DOHH2 (cell line): ENCODE data around the gene MACROD2.

Experiments
- H3F3A ChIP-seq: fragments of 200-600 bp; sonication (generic), shearing (Covaris generic); 2 replicates; pipeline ENCODE4 v1.6.0; 2016; ENCODE audit warnings: antibody characterized with exemption, mild to moderate bottlenecking; ENCODE audit not compliant: control insufficient read depth, insufficient read depth
- H3K27ac ChIP-seq: fragments of 200-600 bp; sonication (generic); 2 replicates; pipeline ENCODE4 v1.5.1; 2014; ENCODE audit warnings: low read depth, mild to moderate bottlenecking, low read length, moderate library complexity
- H3K27me3 ChIP-seq: fragments of 200-600 bp; sonication (generic); 2 replicates; pipeline ENCODE4 v1.6.1; 2014; ENCODE audit warnings: mild to moderate bottlenecking, low read length, mixed read lengths; ENCODE audit not compliant: control insufficient read depth
- H3K36me3 ChIP-seq: fragments of 200-600 bp; sonication (generic); 2 replicates; pipeline ENCODE4 v1.6.1; 2014; ENCODE audit warnings: mild to moderate bottlenecking, low read length, moderate library complexity, mixed read lengths; ENCODE audit not compliant: control insufficient read depth
- H3K4me1 ChIP-seq: fragments of 200-600 bp; sonication (generic); 2 replicates; pipeline ENCODE4 v1.6.1; 2014; ENCODE audit warnings: mild to moderate bottlenecking, low read length, mixed read lengths; ENCODE audit not compliant: control insufficient read depth
- H3K4me2 ChIP-seq: fragments of 200-600 bp; sonication (generic); 2 replicates; pipeline ENCODE4 v1.6.0; 2014; ENCODE audit warnings: mild to moderate bottlenecking, low read length, moderate library complexity
- H3K4me3 ChIP-seq: fragments of 200-600 bp; sonication (generic); 2 replicates; pipeline ENCODE4 v1.5.1; 2014; ENCODE audit warnings: mild to moderate bottlenecking, low read length, mixed read lengths
- H3K79me2 ChIP-seq: fragments of 200-600 bp; sonication (generic); 2 replicates; pipeline ENCODE4 v1.6.1; 2014; ENCODE audit warnings: mild to moderate bottlenecking, low read length, mixed read lengths; ENCODE audit not compliant: control insufficient read depth
- H3K9me2 ChIP-seq: fragments of 200-600 bp; sonication (generic); replicated peaks from 2 replicates; pipeline ENCODE4 v1.6.1; 2014; ENCODE audit warnings: mild to moderate bottlenecking, low read length, mixed read lengths; ENCODE audit not compliant: control insufficient read depth
- H3K9me3 ChIP-seq: fragments of 200-600 bp; sonication (generic); 2 replicates; pipeline ENCODE4 v1.6.1; 2014; ENCODE audit warnings: antibody characterized with exemption, low read length, mixed read lengths; ENCODE audit not compliant: control insufficient read depth, insufficient read depth
- H4K20me1 ChIP-seq: fragments of 200-600 bp; sonication (generic); 2 replicates; pipeline ENCODE4 v1.6.0; 2014; ENCODE audit warnings: low read depth, mild to moderate bottlenecking, antibody characterized with exemption, low read length, moderate library complexity; ENCODE audit not compliant: control insufficient read depth, insufficient read depth
- EZH2phosphoT487 ChIP-seq: fragments of 200-600 bp; sonication (generic); IDR thresholded peaks from 2 replicates; pipeline ENCODE4 v1.6.1; 2017; ENCODE audit warnings: borderline replicate concordance, mild to moderate bottlenecking, antibody characterized with exemption, low read length, moderate library complexity, mixed read lengths
- TF ChIP-seq, protein P1 (sequence below): fragments of 200-600 bp; sonication (generic); IDR thresholded peaks from one replicate; pipeline ENCODE4 v1.5.1; 2014; ENCODE audit warnings: antibody characterized with exemption, mild to moderate bottlenecking, low read depth, low read length; ENCODE audit not compliant: poor library complexity, severe bottlenecking

The MACROD2 gene

DNA sequence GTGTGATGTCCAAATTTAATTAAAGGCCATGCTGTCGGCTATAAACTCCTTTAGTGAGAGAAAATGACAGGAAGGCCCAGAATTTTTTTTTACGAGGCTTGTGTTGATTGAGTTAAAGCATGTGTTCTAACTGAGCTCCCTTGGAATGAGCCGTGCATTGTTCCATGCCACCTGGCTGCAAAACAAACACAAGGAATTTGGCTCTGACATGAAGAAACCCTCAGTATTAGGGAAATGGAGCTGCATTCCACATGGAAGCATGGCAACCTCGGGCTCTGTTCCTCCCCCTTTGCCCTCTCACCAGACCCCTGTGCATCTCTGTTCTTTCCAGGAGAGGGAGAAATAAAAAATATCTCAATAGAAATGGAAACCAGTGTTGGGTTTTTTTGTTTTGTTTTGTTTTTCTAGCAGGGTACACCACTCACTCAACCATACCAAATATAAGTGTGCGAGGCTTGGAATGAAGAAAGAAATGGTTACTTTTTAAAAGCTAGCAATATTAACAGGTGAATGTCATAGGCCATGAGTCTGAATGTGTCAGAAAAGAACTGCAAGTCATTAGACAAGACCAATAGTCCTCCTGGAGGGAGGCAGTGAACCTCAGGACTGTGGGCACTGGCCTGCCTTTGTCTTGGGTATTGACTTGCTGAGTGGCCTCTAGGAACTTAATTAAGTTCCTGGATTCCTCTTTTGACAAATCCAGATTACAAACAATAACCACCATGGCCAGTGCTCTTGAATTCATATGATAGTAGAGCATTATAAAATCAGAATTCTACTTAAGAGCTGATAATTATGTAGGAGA, 1642.8 kb downstream of the MACROD2 start:
- no peaks in the 10 kb centered on the region for H3K36me3 ChIP-seq

DNA sequence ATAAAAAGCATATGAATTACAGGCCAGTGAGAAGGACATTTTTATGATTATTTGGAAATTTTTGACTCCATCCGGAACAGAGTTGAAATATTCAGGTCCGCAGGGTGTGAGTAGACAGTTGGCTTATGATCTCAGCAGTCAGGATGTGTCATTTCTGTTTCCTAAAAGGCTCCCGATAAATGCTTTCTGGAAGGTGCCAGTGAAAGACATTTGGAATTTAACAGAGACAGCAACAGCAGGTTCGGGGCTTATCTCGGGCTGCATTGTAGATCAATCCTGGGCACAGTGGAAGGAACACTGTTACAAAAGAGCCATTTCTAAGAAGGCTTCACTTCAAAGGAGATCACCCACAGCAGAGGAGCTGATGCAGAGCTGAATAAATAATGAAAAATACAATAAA, 1643.5 kb downstream of the MACROD2 start:
- no peaks in the 10 kb centered on the region for H3K27me3 ChIP-seq
- TF ChIP-seq, protein P1, sequence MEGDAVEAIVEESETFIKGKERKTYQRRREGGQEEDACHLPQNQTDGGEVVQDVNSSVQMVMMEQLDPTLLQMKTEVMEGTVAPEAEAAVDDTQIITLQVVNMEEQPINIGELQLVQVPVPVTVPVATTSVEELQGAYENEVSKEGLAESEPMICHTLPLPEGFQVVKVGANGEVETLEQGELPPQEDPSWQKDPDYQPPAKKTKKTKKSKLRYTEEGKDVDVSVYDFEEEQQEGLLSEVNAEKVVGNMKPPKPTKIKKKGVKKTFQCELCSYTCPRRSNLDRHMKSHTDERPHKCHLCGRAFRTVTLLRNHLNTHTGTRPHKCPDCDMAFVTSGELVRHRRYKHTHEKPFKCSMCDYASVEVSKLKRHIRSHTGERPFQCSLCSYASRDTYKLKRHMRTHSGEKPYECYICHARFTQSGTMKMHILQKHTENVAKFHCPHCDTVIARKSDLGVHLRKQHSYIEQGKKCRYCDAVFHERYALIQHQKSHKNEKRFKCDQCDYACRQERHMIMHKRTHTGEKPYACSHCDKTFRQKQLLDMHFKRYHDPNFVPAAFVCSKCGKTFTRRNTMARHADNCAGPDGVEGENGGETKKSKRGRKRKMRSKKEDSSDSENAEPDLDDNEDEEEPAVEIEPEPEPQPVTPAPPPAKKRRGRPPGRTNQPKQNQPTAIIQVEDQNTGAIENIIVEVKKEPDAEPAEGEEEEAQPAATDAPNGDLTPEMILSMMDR: no peak
- no peak for TF ChIP-seq EZH2phosphoT487

More for the DNA sequence above, 1642.8 kb downstream of the MACROD2 start:
- Histone ChIP-seq H4K20me1 (no peaks in the 10 kb centered on the region), H3F3A (no peaks in the 10 kb centered on the region), H3K4me2 (no peak overlapping the region), H3K9me3 (no peaks in the 10 kb centered on the region), H3K9me2 (no peaks in the 10 kb centered on the region), H3K27ac (no peak overlapping the region), H3K27me3 (no peaks in the 10 kb centered on the region), H3K4me1 (no peaks in the 10 kb centered on the region), H3K79me2 (no peaks in the 10 kb centered on the region), H3K4me3 (no peak overlapping the region)
- TF ChIP-seq, protein P1: no peak
- TF ChIP-seq EZH2phosphoT487: no peak

DNA sequence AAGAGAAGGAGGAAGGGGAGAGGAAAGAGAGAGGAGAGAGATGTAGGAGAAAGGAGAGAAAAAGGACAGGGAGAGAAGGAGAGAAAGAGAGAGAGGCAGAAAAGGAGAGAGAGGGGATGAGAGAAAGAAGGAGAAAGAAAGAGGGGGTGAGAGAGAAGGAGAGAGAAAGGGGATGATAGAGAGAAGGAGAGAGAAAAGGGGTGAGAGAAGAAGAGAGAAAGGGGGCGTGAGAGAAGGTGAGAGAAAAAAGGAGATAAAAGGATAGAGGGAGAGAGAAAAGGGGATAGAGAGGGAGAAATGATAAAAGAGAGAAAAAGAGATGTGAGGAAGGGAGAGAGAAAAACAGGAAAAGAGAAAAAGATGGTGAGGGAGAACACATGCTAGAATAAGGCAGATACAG, 1644.5 kb downstream of the MACROD2 start:
- no peak overlapping the region for H3K4me2 ChIP-seq
- no peak overlapping the region for H3K4me3 ChIP-seq
- no peaks in the 10 kb centered on the region for H3K9me2 ChIP-seq
- no peaks in the 10 kb centered on the region for H3K4me1 ChIP-seq
- no peak overlapping the region for H3K27ac ChIP-seq
- no peaks in the 10 kb centered on the region for H3K36me3 ChIP-seq
- H3K79me2 ChIP-seq: no peaks in the 10 kb centered on the region
- no peak for TF ChIP-seq EZH2phosphoT487
- TF ChIP-seq, protein P1: no peak
- no peaks in the 10 kb centered on the region for H4K20me1 ChIP-seq
- no peaks in the 10 kb centered on the region for H3K9me3 ChIP-seq
- no peaks in the 10 kb centered on the region for H3F3A ChIP-seq
- no peaks in the 10 kb centered on the region for H3K27me3 ChIP-seq

More for the DNA sequence above, 1643.5 kb downstream of the MACROD2 start:
- no peaks in the 10 kb centered on the region for H3F3A ChIP-seq
- no peaks in the 10 kb centered on the region for H4K20me1 ChIP-seq
- no peaks in the 10 kb centered on the region for H3K9me2 ChIP-seq
- no peaks in the 10 kb centered on the region for H3K79me2 ChIP-seq
- H3K36me3 ChIP-seq: no peaks in the 10 kb centered on the region
- H3K4me3 ChIP-seq: no peak overlapping the region
- H3K27ac ChIP-seq: no peak overlapping the region
- no peaks in the 10 kb centered on the region for H3K4me1 ChIP-seq
- no peaks in the 10 kb centered on the region for H3K9me3 ChIP-seq
- H3K4me2 ChIP-seq: no peak overlapping the region
